CD4-positive, alpha-beta T cell treated with Interleukin-12 subunit alpha and Interleukin-12 subunit beta, for 1 hour (primary cell): ENCODE data around the gene TMEM109.

ENCODE experiments used
- DNase-seq: peaks from one replicate; pipeline ENCODE4 v3.0.0-alpha.2; 2020

TMEM109 gene

GRCh38 chr11:60972182-60973030, 58.4 kb downstream of the TMEM109 start:
- no peak for DNase-seq
